ENCODE measurements around the gene CHD9. TPM values are rescaled to one million over a fixed set of nuclear protein-coding genes. Genes with fewer than 3 reads are reported as not detected.

Gene CHD9
- total and polyA plus RNA-seq, 9 of the 15 experiments (the other 6 are each of a cell fraction or from before 2014, with no cell fraction given): 29.0 to 69.3 (median 40.6) TPM

DNA sequence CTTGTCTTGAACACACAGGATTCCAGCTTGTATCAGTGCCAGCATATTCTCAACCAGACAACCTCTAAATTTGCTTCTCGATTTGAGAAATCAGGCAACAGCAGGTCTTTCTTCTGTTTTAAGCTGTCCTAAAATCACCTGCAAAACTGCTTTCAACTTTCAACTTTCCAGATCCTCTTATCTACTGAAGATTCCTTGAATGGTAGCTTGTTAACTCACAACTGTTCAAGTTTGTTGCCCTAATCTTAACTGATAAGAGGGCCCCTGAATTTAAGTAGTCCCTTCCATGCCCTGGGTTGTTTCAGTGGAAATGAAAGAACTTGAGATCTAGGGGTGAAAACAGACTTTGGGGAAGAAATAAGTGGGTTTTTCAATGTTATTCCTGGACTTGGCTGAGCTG lies 57.2 kb downstream of the CHD9 start:
- CTCF ChIA-PET (ENCODE audit: low intra/inter-chr PET ratio): no interaction called here
- in situ Hi-C loops (cut with MboI) (no loop called here), intact Hi-C loops (cut with micrococcal nuclease) (no loop called here)
- BruUV-seq (replicated peaks): no TSS peak
- POLR2A ChIA-PET: interaction anchor here (0.7 to 2.4 kb wide), 7 partner anchors 9 to 126 kb away, joined by 3 to 12 read pairs (median 4); no protein-coding TSS in a partner anchor
- H4K20me1 ChIP-seq (replicated peaks; ENCODE audit: control insufficient read depth, insufficient read depth, low read length): no peaks in the 10 kb centered on the region
- no peaks in the 10 kb centered on the region for H3K27me3 ChIP-seq (ENCODE audit: control insufficient read depth in 2 of 2, insufficient read depth in 2 of 2, low read length in 2 of 2)
- H3K9ac ChIP-seq (ENCODE audit: insufficient read depth in 1 of 2, low read depth in 2 of 2, low read length in 2 of 2): peak overlapping the region in 1 of 2 experiments; percentile 35; a peak in 2 of 4 replicates
- 0 out of 3 replicates have a peak, but pooled peaks cover 5% of the 10 kb centered on the region for H3K36me3 ChIP-seq (ENCODE audit: control insufficient read depth, insufficient read depth, low read length)
- no peak overlapping the region for H2AFZ ChIP-seq (ENCODE audit: low read depth, low read length)
- 0% methylated on average over 1 of the region's 1 CpG for WGBS (ENCODE audit: insufficient coverage, low coverage, missing lambda C conversion rate)
- H3K9me3 ChIP-seq (replicated peaks; ENCODE audit: control insufficient read depth, insufficient read depth, low read depth, low read length): no peaks in the 10 kb centered on the region
- DNase-seq (ENCODE audit: extremely low read depth in 1 of 4, low spot score in 3 of 4) (peak in 1 of 4 experiments; percentile 31), ATAC-seq (peak; percentile 52), FAIRE-seq (peak; percentile 77)
- peak overlapping the region; percentile 46 for H3K27ac ChIP-seq (ENCODE audit: extremely low read depth, low read depth, low read length)
- peak overlapping the region; percentile 45 for H3K4me2 ChIP-seq (ENCODE audit: insufficient read depth, low read length)
- H3K79me2 ChIP-seq (ENCODE audit: control insufficient read depth, insufficient read depth, low read length): peaks cover 51% of the 10 kb centered on the region
- H3K4me1 ChIP-seq (replicated peaks in 1 of 2; ENCODE audit: control insufficient read depth in 2 of 2, insufficient read depth in 2 of 2, low read length in 2 of 2): peaks cover 9 to 19% of the 10 kb centered on the region in 2 experiments; a peak in 4 of 5 replicates
- no peak overlapping the region for H3K4me3 ChIP-seq
- no peaks in the 10 kb centered on the region for H3K9me1 ChIP-seq (ENCODE audit: control insufficient read depth, insufficient read depth, low read length)
- no peak for TF ChIP-seq SNIP1 (IDR thresholded peaks at IDR 0.05; ENCODE audit: low read depth)
- TF ChIP-seq GATAD2A (IDR thresholded peaks at IDR 0.05): no peak
- TF ChIP-seq HEY1 (CRISPR knock-in tag; IDR thresholded peaks at IDR 0.05; ENCODE audit: borderline replicate concordance): no peak
- TF ChIP-seq CBFB (CRISPR knock-in tag; IDR thresholded peaks at IDR 0.05): no peak
- no peak for TF ChIP-seq MCM5 (IDR thresholded peaks at IDR 0.05; ENCODE audit: low read depth)
- TF ChIP-seq ILK (tag; IDR thresholded peaks at IDR 0.05; ENCODE audit: borderline replicate concordance, low read depth): no peak
- no peak for TF ChIP-seq ZNF699 (CRISPR knock-in tag; IDR thresholded peaks at IDR 0.05; ENCODE audit: insufficient replicate concordance)
- TF ChIP-seq HLTF (IDR thresholded peaks at IDR 0.05): no peak
- TF ChIP-seq, protein P1, sequence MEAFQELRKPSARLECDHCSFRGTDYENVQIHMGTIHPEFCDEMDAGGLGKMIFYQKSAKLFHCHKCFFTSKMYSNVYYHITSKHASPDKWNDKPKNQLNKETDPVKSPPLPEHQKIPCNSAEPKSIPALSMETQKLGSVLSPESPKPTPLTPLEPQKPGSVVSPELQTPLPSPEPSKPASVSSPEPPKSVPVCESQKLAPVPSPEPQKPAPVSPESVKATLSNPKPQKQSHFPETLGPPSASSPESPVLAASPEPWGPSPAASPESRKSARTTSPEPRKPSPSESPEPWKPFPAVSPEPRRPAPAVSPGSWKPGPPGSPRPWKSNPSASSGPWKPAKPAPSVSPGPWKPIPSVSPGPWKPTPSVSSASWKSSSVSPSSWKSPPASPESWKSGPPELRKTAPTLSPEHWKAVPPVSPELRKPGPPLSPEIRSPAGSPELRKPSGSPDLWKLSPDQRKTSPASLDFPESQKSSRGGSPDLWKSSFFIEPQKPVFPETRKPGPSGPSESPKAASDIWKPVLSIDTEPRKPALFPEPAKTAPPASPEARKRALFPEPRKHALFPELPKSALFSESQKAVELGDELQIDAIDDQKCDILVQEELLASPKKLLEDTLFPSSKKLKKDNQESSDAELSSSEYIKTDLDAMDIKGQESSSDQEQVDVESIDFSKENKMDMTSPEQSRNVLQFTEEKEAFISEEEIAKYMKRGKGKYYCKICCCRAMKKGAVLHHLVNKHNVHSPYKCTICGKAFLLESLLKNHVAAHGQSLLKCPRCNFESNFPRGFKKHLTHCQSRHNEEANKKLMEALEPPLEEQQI (IDR thresholded peaks at IDR 0.05): no peak
- no peak for TF ChIP-seq BCL6 (CRISPR knock-in tag; IDR thresholded peaks at IDR 0.05)
- TF ChIP-seq, protein P2, sequence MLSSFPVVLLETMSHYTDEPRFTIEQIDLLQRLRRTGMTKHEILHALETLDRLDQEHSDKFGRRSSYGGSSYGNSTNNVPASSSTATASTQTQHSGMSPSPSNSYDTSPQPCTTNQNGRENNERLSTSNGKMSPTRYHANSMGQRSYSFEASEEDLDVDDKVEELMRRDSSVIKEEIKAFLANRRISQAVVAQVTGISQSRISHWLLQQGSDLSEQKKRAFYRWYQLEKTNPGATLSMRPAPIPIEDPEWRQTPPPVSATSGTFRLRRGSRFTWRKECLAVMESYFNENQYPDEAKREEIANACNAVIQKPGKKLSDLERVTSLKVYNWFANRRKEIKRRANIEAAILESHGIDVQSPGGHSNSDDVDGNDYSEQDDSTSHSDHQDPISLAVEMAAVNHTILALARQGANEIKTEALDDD (IDR thresholded peaks at IDR 0.05): peak; percentile 44; the same call in 1 of the 2 replicates
- peak; percentile 34 for TF ChIP-seq TAL1 (IDR thresholded peaks at IDR 0.05)
- no peak for TF ChIP-seq CC2D1A (IDR thresholded peaks at IDR 0.05)
- no peak for TF ChIP-seq YY1 (IDR thresholded peaks at IDR 0.05; ENCODE audit: borderline replicate concordance in 1 of 3, control insufficient read depth in 1 of 3, extremely low read depth in 1 of 3, insufficient read depth in 3 of 3, insufficient read length in 1 of 3, insufficient replicate concordance in 2 of 3, low read depth in 1 of 3, low read length in 2 of 3)
- no peak for TF ChIP-seq EGR1 (conservative IDR thresholded peaks at IDR 0.05)
- TF ChIP-seq BCOR (IDR thresholded peaks at IDR 0.05): no peak
- TF ChIP-seq TCF3 (CRISPR knock-in tag; IDR thresholded peaks at IDR 0.05): peak; percentile 26; the same call in 1 of the 2 replicates
- no peak for TF ChIP-seq NR2C2 (CRISPR knock-in tag; IDR thresholded peaks at IDR 0.05)
- peak; percentile 63 for TF ChIP-seq NR2C2 (tag; IDR thresholded peaks at IDR 0.05)
- TF ChIP-seq DPF2 (IDR thresholded peaks at IDR 0.05): peak; percentile 34; the same call in 1 of the 2 replicates
- TF ChIP-seq HDAC2 (IDR thresholded peaks at IDR 0.05): peak; percentile 46; the same call in 1 of the 2 replicates
- no peak for TF ChIP-seq TCF7 (IDR thresholded peaks at IDR 0.05; ENCODE audit: borderline replicate concordance)
- TF ChIP-seq RFX5 (IDR thresholded peaks at IDR 0.05; ENCODE audit: low read depth, low read length): no peak
